Measurements from ENCODE around the gene IFNK.

The IFNK gene

GRCh38 chr9:27539479-27540441 is 15.7 kb downstream of the IFNK start:
- DNase-seq: peak; percentile 25 to 47

DNA sequence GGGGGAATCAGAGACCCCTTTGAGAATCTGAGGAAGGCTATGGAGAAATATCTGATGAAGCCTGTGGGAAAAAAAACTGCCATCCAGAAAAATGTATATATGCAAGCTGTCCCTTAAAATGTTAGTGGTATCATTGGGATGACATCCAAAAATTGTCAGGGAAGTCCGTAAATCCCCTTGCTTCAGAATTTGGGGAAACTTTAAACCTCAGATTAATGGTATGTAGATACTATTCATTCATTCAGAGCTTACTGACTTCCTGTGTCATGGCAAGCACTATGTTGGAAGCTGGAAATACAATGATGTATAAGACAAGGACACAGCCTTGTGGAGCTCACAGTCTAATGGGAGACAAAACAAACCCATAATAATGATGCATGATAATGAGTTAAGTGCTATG is 16.4 kb downstream of the IFNK start:
- no peak for DNase-seq

DNA sequence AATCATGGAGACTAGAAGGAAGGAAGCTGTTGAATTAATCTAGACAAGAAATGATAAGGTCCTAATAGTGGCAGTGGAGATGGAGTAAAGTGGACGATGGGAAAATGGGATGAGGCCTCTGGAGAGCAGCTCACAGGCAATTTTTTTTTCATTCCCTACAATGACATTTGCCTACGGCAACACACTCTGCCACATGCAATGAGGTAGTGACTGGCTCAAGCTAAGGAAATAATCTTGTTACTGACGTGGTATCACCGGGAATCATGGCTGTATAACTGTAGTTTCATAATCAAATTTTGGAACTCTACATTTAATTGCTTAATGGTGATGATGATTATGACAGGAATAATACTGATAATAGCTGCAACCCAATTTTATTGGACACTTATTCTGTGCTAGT is 17.6 kb downstream of the IFNK start:
- DNase-seq: no peak

GRCh38 chr9:27542508-27542907 is 18.4 kb downstream of the IFNK start:
- no peak for DNase-seq

GRCh38 chr9:27545471-27545870 is 21.4 kb downstream of the IFNK start:
- DNase-seq: peak; percentile 18 to 45

DNA sequence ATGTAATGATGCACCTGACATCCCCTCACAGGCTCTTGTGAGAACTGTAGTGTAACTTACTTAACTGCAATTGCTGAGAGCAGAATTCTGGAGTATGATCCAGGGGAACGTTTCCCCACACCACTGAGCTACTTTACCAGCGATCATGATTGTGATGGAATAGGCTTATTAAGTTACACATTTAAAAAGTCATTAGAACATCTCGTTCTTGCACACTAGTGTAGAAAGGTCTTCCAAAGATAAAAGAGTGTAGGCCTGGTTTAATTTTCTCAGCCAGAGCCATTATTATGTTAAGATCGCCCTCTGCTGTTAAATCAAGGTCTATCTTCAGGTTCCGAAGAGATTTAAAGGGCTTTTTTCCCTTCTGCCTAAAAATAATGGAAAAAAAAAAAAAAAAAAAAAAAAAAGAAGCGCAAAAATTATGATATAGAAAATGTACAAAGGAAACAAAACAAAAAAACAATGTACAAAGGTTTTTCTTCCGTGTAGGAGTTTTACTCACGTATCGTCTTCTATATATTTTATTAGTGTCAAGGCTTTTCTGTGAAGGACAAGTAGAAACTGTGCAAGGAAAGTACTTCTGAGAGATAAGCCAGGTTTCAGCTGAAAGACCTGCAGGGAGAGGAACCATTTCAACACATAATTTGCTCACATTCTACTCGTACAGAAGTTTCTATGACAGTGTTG is 24.1 kb downstream of the IFNK start:
- peak; percentile 54 to 62 for DNase-seq

- DNase-seq: no peak
Measured at GRCh38 chr9:27549196-27549755, 25.2 kb downstream of the IFNK start.

GRCh38 chr9:27554712-27555111 is 30.6 kb downstream of the IFNK start:
- no peak for DNase-seq

DNA sequence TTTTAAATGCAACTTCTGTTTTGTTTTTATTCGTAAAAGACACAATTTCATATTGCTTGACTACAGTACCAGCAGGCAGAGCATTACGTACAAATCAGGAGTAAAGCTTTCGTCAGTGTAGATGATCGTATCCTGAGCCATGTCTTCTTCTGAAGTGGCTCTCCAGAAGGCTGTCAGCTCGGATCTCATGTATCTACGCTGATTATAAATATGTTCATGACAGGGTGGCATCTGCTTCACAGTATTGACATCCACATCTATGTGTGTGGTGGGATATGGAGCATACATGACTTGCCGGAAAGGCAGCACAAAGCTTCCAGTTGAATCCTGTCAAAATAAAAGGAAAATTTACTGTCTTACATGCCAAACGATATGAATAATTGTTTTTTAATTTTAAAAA is 32.4 kb downstream of the IFNK start:
- no peak for DNase-seq

DNA sequence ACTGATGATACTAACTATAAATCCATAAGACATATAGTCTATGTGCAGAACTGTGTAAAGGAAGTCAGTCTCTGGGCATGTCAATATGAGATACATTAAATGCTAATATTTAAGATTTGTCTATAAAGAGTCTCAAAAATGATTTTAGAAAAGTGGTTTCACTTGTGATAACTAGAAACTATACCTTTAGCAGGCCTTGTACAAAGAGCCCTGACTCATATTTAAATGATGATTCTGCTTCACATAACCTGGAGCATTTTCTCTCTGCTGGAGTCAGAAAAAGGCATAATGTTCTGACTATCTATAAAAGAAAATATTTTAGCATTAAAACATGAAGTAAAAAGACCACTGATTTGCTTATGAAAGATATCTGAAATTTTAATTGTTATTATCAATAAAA is 34.2 kb downstream of the IFNK start:
- DNase-seq: no peak

GRCh38 chr9:27560457-27560856 is 36.4 kb downstream of the IFNK start:
- DNase-seq: no peak

GRCh38 chr9:27561685-27562084 is 37.6 kb downstream of the IFNK start:
- no peak for DNase-seq

GRCh38 chr9:27563738-27564430 is 39.8 kb downstream of the IFNK start:
- DNase-seq: peak; percentile 48 to 66

DNA sequence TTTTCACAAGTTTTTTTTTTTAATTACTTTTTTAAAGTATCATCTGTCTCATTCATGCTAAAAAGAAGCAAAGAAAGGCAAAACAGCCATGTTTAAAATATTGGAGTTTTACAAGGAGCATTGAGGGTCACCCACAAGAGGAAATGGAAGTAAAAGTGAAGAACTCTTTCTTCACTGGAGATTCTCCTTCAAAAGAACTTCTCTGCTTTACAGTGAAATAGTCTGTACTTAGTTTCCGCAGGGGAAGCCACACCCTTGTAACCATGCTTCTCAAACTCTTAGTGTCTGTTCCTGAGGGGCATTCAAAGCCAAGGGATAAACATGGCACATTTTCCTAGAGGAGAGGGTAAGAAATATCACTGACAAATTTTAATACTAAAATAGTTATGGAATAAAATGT is 40.6 kb downstream of the IFNK start:
- DNase-seq: peak; percentile 74 to 88

DNA sequence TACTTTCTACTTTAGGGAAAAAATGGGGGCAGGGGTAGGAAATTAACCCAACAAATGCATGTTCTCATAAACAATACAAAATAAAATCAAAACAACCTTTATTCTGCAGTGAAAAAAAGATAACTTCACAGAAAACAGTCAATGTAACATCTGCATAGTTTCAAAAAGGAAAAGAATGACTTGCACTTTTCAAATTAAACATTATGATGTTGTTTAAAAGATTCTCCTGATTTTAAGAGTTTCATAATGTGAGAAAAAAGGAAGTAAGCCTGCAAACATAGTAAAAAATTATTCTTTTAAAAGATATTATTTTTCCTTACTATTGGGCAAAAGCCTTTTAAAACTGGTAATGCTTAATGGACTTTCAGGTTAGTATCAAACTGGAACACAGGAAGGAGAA is 41.6 kb downstream of the IFNK start:
- peak in 1 of 2 donors; percentile 63 for DNase-seq

- peak in 1 of 2 donors; percentile 36 for DNase-seq
Measured at GRCh38 chr9:27566118-27566517, 42.0 kb downstream of the IFNK start.

DNA sequence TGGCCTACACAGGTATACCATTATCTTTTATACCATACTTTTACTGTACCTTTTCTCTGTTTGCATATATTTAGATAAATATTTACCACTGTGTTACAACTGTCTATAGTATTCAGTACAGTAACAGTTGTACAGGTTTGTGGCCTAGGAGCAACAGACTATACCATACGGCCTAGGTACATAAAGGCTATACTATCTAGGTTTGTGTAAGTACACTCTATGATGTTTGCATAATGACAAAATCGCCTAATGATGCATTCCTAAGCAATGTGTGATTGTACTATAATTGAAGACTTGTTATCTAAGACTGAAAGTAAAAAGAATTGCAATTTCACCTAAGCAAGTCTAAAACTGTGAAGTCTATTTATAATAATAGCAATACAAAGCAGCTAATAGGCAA is 45.3 kb downstream of the IFNK start:
- DNase-seq: no peak

DNA sequence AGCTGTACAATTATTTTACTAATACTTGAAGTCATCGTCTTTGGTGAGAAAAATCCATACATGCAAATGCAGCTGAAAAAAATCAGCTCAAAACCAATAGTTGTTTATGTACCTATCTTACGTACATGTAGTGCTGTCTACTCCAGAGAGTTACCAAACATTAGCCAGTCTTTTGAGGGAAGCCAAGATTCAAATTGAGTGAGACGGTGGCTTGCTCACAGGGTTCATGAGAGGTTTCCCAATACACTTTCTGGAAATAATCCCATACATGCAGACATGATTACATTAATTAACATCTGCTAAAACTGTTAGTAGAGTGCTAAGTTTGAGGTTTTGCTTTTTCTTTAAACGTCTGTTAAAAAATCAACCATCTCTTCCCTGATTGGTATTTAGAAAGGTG is 46.9 kb downstream of the IFNK start:
- peak; percentile 54 to 58 for DNase-seq

- DNase-seq: peak in 1 of 2 donors; percentile 38
Measured at GRCh38 chr9:27572061-27572460, 48.0 kb downstream of the IFNK start.

- peak; percentile 98 to 99 for DNase-seq
Measured at GRCh38 chr9:27572566-27572917, 48.5 kb downstream of the IFNK start.

DNA sequence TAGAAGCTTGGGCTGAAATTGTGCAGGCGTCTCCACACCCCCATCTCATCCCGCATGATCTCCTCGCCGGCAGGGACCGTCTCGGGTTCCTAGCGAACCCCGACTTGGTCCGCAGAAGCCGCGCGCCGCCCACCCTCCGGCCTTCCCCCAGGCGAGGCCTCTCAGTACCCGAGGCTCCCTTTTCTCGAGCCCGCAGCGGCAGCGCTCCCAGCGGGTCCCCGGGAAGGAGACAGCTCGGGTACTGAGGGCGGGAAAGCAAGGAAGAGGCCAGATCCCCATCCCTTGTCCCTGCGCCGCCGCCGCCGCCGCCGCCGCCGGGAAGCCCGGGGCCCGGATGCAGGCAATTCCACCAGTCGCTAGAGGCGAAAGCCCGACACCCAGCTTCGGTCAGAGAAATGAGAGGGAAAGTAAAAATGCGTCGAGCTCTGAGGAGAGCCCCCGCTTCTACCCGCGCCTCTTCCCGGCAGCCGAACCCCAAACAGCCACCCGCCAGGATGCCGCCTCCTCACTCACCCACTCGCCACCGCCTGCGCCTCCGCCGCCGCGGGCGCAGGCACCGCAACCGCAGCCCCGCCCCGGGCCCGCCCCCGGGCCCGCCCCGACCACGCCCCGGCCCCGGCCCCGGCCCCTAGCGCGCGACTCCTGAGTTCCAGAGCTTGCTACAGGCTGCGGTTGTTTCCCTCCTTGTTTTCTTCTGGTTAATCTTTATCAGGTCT is 49.0 kb downstream of the IFNK start, which contains the start of gene C9orf72:
C9orf72 (minus strand) TSS at position 564 of the 716 bp plus-strand sequence. CDS start 6,361 bp downstream, outside the sequence.
- peak; percentile 76 to 89 for DNase-seq

All from inflammatory macrophage (primary cell).